NCI-H524 treated with DMSO at 0.1 percent for 48 hours (cell line): ENCODE results near the gene PTGES2.
A peak's percentile ranks its signal among the peaks of the same experiment; 100 is the strongest.

Source experiments
- DNase-seq: peaks from one replicate; lab custom pipeline; 2025; lab: John Stamatoyannopoulos, UW

The PTGES2 gene

DNA sequence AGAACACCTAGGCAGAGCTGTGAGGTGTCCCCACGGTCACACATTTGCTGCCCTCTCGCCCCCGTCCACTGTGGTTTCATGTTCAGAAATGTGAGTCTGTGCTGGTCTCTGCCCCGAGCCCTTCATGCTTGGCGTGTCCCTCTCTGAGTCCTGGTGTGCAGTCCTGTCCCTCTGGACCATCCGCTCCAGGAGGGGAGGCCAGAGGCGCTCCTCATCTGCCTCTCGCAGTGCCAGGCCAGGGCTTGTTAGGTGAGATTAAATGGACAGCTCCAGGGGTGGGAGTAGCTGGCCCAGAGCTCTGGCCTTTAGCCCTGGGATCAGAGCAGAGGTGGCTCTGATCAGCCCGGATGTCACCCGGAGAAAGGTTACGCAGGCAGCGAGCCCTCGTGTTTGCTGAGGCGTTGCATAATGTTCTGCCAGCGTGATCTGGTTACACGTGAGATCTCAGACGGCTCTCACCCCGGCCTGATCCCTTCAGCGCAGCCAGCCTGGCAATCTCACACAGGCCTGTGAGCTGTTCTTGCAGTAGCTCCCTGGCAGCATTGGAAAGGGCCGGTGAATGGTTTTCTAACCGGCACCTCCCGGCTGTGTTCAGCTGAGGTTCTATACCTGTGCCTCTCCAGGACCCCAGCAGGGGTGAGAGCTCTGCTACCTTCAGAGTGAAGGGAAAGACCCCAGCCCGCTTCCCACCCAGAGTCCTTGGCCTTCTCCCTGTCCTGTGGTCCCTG is 24.5 kb downstream of the PTGES2 start:
- DNase-seq = no peak

DNA sequence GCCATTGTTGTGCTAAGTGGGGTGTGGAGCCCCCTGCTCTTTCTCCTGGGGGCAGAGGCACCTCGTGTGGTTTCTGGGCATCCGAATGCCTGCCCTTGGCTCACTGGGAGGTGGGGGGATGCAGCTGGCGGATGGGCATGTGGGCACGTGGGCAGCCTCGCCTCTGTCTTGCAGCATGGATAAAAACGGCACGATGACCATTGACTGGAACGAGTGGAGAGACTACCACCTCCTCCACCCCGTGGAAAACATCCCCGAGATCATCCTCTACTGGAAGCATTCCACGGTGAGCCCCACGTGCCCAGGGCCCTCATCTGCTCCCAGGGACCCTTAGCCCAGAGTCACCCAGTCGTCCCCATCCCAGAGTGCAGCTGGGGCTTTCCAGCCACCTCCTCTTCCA is 25.3 kb downstream of the PTGES2 start:
- DNase-seq = no peak

GRCh38 chr9:128101690-128102089 is 25.8 kb downstream of the PTGES2 start:
- DNase-seq = no peak

DNA sequence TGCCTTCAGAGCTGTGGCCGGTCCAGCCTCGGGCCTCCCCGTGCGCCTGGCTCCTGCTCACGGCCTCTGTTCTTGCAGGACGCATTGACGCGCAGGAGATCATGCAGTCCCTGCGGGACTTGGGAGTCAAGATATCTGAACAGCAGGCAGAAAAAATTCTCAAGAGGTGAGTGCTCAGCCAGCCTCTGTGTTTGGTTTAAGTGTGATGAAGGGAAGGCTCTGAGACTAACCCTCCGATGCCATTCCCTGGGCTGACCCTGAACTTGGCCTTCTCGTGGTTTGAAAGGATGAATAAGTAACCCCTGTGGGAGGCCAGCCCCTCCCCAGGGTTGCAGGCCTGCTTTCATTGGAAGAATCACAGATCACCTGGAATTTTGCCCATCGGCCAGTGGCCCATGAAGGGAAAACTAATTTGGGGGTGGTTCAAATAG is 26.3 kb downstream of the PTGES2 start:
- no peak for DNase-seq

- DNase-seq = no peak
These were observed 26.9 kb downstream of the PTGES2 start for GRCh38 chr9:128100581-128100980.

DNA sequence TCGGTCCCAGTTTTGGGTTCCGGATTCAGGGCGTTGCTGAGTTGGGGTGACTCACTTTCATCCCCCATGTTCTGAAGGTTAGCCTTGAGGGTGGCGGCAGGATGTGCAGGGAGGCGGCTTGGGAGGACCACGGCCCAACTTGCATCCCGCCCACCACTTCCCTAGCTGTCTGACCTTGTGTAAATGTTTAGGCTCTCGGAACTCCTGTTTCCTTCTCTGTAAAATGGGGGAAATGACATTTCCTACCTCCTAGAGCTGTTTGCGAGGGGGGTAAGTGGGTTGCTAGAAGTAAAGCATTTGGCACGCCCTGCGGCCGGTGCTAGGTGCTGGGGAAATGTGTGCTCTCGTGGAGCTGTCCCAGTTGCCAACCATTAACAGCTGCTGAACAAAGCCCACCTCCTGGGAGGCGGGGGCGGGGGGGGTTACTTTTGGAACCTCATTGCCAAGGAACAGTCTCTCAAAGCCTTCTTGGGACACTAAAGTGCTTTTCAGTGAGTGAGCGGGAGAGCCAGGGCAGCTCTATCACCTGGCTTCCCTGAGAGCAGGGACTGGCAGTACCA is 27.5 kb downstream of the PTGES2 start:
- DNase-seq = no peak

DNA sequence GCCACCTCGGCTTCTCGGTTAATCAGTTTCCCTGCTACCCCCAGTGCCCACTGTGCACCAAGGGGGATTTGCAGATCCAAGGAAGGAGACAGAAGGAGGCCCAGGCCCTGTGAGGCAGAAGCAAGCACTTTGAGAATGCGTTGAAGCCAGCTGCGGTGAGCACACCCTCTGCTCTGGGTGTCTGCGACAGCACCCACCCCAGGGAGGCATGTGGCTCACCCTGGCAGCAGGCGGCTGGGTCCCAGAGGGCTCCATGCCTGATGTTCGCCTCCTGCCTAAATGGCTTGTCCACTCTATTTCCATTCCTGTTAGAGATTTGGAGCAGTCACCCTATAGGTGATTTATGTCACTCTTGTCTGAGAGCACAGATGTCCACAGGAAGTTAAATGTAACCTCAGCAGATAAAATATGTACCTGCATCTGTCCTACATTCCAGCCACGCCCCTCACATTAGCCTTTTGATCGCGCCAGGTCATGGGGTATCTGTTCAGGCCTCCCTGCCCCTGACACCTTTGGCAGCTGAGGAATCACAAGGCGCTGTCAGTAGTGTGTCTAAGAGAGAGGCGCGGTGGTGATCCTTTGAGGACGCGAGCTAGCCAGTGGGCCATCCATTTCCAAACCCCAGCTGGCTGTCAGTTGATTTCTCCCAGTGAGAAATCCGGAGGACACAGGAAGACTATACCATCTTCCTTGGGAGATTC is 28.1 kb downstream of the PTGES2 start:
- DNase-seq = no peak

- DNase-seq = peak; percentile 93
These were observed 29.0 kb downstream of the PTGES2 start for GRCh38 chr9:128098297-128099230.

GRCh38 chr9:128097543-128098296 is 29.8 kb downstream of the PTGES2 start:
- no peak for DNase-seq

DNA sequence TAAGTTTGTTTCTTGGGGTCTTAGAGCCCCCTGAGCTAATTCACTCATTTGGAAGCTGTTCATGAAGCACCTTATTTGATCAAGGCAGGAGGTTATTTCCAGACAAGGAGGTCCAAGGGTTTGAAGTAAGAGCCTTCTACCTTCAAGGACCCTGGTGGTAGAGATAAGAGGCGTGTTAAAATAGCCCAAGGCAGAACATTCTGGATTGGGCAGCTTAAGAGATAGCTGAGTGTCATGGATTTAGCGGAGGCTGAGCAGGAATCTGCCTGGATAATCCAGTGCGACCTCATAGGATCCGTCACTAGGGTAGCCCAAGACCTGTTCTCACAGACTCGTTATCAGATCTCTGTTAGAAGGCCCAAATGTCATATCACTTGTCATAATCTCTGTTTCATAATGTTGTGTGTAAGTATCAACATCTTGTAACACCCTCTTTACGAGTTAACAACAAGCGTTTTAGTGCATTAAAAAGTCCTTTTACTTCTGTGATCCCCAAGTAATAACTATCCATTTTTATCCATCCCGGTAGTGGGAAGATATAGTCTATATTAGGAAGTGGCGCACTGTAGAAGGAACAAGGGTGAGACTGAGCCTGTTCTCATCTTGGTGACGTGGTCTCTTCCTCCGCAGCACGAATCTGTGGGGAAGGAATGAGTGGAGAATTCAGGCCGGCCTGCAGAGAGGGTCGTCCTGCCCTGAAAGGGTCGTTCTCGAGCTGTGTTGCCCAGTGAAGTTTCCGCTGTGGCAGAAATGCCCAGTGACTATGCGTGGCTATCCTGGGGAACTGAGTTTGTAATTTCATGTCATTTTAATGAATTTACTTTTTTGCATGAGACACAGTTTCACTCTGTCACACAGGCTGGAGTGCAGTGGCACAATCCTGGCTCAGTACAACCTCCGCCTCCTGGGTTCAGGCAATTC is 30.7 kb downstream of the PTGES2 start:
- no peak for DNase-seq

DNA sequence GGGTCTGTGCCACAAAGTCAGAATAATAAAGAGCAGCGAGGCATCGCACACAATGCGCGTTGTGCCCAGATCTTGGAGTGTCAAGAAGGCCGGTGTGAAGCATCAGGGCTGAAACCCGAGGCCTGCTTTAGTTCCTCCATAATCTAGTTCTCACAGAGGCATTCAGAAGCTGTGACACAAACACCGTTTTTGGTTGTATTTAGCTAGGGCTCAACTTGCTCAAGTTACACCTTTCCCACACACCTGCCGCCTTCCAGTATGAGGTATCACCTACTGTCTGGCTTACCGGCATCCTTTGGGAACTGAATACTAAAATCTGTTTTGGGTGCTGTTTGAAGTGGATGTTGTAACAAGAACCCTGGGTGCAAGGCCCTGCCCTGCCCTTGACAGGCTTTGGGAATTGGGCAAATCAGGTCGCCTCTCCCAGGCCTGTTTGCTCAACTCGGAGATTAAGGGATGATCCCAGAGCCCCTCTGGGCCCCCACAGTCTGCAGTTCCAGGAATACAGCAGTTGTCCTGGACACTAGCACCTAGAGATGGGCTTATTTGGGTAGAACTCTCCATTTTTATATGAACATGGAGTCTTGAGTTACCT is 32.5 kb downstream of the PTGES2 start:
- DNase-seq = no peak

DNA sequence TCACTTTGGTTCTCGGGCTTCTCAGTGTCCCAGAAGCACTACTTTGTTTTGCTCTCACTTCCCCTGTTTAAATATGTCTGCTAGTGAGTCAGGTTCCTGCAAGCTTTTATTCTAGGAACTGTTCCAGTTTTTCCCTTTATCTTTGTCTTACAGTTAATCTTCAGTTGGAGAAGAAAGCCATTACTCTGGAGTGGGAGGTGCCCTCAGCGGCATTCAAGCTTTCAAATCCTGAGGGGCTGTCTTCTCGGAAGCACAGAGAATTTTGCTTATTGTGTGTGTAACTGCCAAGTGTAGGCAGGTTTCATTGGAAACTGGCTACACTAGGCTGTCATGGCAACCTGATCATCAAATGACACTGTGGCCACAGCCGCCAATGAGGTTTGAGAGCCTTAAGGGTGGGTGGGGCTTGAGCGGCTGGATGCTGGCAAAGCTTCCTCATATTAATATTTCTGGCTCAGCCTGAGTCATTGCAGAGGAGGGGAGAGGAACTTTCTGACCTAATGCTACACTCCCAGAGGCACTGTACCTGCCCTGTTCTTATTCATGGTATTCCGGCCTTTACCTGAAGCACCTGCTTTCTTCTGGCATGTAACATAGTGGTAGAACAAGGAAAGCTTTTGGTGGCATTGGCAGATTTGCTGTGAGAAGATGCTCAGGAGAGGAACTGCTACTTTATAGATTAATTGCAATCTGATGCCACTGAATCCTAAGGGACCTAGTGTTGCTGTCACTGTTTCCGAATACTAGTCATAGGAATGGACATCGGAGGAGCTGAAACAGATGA is 33.2 kb downstream of the PTGES2 start:
- peak; percentile 40 for DNase-seq

DNA sequence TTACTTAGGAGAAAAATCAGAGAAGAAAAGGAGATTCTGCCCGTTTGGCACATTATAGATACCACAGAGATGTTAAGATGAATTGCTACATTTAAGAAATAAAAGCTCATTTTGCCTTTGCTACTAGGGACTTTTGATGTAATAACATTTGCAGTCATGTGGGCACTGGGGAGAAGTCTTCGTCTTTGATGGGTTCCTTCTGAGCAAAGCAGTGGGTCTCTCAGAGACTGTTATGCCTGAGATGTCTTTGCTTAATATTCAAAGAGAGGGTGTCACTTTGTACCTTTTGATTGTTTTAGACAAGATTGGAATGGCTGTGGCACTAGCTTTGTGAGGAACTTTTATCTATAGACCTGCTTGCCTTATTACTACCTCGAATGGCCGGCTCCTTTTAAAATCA is 34.5 kb downstream of the PTGES2 start:
- no peak for DNase-seq

GRCh38 chr9:128092199-128092977 is 35.1 kb downstream of the PTGES2 start:
- no peak for DNase-seq

DNA sequence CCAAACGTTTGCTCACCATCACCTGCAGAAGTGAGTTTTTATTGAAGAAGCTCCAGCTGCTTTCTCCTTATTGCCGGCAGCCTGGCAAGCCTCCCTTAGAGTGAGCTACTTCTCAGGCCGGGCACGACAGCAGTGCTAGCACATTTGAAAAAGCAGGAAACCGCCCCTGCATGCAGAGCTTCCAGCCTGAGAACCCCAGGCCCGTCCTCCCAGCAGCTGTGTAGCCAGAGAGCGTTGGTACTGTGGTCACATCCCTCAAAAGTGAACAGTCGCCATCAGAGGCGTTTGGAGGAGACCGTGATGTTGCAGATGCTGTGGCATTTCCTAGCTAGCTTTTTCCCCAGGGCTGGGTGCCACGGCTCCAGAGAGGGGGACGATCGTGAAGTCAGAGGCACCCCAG is 36.0 kb downstream of the PTGES2 start:
- no peak for DNase-seq

- peak; percentile 58 for DNase-seq
These were observed 36.4 kb downstream of the PTGES2 start for GRCh38 chr9:128091144-128091543.

DNA sequence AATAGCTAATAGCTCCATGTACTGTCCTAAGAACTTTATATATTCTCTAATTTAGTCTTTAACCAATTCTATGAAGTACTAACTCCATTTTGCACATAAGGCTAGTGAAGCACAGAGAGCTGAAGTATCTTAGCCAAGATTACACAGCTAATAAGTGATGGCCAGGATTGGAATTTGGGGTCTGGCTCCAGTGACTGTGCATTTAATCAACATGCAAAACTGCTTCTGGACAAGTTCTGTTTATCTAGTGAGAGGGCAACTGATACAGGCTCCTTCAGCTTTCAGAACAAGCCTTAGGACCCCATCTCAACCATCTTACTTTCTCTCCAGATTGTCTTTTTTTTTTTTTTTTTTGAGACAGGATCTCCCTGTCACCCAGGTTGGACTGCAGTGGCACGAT is 38.2 kb downstream of the PTGES2 start:
- no peak for DNase-seq

DNA sequence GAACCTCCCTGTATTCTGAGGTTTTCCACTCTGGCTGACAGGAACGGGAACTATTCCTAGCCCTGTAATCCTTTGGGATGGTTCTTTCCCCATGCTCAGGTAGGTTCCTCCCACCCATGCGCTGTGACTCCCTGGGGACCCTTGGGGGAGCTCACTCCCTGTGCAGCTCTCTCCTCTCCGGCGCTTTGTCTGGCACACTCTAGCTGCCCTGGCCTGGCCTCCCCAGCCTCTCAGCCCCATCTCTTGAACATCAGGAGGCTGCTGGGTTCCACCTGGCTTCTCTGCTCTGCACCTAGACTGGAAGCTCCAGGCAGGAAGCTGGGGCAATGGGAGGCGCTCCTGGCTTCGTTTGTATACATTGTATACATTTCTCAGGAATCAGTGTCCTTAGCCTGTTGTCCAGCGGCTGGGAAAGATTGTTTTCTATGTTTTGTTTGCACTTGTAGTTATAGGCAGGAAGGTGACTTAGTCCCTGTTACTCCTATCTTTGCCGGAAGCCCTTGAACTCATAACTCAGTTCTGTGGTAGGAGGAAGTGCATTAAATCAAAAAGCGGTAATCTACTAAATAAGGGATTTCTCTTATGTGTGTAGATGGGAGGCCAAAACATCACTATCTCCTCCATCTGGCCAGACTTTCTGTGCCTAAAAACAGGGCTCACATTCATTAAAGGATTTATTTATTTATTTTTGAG is 39.1 kb downstream of the PTGES2 start:
- DNase-seq = no peak
